ENCODE data around the gene TRIM5. TPM values are rescaled to one million over a fixed set of nuclear protein-coding genes. Genes with fewer than 3 reads are reported as not detected.
"Not testable (repeated sequence)": the region's sequence is repeated elsewhere in the genome, so short reads cannot be mapped to it uniquely, and the experiment has no call there.

The TRIM5 gene
- total and polyA plus RNA-seq, 9 donors, result 11.8 to 35.8 (median 24.5) TPM

DNA sequence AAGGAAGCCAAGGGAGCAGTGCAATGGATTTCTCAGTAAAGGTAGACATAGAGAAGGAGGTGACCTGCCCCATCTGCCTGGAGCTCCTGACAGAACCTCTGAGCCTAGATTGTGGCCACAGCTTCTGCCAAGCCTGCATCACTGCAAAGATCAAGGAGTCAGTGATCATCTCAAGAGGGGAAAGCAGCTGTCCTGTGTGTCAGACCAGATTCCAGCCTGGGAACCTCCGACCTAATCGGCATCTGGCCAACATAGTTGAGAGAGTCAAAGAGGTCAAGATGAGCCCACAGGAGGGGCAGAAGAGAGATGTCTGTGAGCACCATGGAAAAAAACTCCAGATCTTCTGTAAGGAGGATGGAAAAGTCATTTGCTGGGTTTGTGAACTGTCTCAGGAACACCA lies 11.3 kb upstream of the TRIM5 start:
- Histone ChIP-seq H3K9me3 (no peaks in the 10 kb centered on the region), H3K36me3 (no peaks in the 10 kb centered on the region)
- 29 to 52% (median 44%) methylated on average over 2 of the region's 2 CpGs for WGBS, 3 donors

DNA sequence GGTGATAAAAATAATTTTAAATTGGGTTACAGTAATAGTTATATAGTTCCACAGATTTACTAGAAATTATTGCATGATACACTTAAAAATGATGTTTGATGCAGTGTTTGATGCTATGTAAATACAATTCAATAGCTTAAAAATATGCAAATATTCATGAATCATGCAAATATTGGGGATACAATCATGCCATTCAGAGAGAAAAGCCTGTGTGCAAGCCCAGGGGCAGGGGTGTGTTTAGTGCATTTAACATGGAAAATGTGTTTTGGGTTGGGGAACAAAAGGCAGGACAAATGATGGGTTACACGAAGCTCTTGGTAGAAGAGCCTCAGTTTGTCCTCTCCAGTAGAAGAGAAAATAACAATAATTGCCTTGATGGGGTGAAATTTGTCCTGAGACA lies 10.7 kb upstream of the TRIM5 start:
- Histone ChIP-seq H3K27me3 (no peaks in the 10 kb centered on the region), H3K36me3 (no peaks in the 10 kb centered on the region), H3K4me1 (ENCODE audit: insufficient read depth) (peaks cover 9% of the 10 kb centered on the region), H3K27ac (no peak overlapping the region), H3K9me3 (no peaks in the 10 kb centered on the region), H3K4me3 (no peak overlapping the region)
- no peak for DNase-seq
- no peak for TF ChIP-seq EP300 (IDR thresholded peaks at IDR 0.05)
- intact Hi-C loops (cut with DNase I), result no loop called here
- 80 to 91% (median 88%) methylated on average over 1 of the region's 1 CpG for WGBS, 3 donors

More for the DNA sequence above, 11.3 kb upstream of the TRIM5 start:
- intact Hi-C loops (cut with DNase I), result no loop called here
- no peaks in the 10 kb centered on the region for H3K27me3 ChIP-seq
- no peak for DNase-seq
- no peak overlapping the region for H3K4me3 ChIP-seq
- H3K27ac ChIP-seq, result no peak overlapping the region
- TF ChIP-seq EP300 (IDR thresholded peaks at IDR 0.05), result no peak
- no peak for TF ChIP-seq POLR2A (IDR thresholded peaks at IDR 0.05)
- TF ChIP-seq, protein P1, sequence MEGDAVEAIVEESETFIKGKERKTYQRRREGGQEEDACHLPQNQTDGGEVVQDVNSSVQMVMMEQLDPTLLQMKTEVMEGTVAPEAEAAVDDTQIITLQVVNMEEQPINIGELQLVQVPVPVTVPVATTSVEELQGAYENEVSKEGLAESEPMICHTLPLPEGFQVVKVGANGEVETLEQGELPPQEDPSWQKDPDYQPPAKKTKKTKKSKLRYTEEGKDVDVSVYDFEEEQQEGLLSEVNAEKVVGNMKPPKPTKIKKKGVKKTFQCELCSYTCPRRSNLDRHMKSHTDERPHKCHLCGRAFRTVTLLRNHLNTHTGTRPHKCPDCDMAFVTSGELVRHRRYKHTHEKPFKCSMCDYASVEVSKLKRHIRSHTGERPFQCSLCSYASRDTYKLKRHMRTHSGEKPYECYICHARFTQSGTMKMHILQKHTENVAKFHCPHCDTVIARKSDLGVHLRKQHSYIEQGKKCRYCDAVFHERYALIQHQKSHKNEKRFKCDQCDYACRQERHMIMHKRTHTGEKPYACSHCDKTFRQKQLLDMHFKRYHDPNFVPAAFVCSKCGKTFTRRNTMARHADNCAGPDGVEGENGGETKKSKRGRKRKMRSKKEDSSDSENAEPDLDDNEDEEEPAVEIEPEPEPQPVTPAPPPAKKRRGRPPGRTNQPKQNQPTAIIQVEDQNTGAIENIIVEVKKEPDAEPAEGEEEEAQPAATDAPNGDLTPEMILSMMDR (IDR thresholded peaks at IDR 0.05), result no peak
- H3K4me1 ChIP-seq (ENCODE audit: insufficient read depth), result peaks cover 9% of the 10 kb centered on the region

DNA sequence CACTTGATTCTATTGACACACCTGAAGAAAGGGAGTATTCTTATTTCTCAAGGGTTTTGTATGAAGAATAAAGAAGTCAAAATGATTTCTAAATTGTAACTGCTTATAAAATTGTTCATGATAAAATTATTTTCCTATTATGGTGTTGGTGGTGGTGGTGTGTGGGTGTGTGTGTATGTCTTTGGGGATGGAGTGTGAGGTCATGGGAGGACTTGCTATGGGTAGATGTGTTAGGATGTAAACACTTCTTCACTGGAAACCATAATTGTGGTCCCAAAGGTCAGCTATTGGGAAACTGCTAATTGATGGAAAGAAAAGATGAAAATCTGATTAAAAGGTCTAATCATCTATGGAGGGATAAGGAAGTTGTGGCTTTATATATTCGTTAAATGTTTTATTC lies 9.8 kb upstream of the TRIM5 start:
- no peak for DNase-seq

DNA sequence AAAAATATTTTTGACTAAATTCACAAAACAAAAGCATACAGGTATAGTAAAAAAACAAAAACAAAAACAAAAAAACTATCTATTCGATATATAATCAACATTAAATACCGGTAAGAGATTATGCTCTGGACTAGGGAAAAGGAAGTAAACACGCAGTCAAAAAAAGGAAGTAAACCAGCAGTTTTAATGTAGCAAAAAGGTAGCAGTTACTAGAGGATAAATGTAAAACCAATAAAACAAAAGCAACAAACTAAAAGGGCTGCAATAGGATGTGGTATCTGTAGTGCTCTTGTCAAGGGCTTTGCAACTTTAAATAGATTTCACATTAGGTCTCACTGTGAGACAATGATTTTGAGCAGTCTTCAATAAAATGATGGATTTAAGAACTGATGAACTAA lies 7.1 kb upstream of the TRIM5 start:
- Histone ChIP-seq H3K27me3 (no peaks in the 10 kb centered on the region), H3K4me1 (ENCODE audit: insufficient read depth) (peaks cover 12% of the 10 kb centered on the region), H3K36me3 (no peaks in the 10 kb centered on the region), H3K4me3 (no peak overlapping the region), H3K27ac (no peak overlapping the region), H3K9me3 (no peaks in the 10 kb centered on the region)
- WGBS, 3 donors, result 61 to 81% (median 78%) methylated on average over 3 of the region's 3 CpGs
- intact Hi-C loops (cut with DNase I), result no loop called here
- TF ChIP-seq POLR2A (IDR thresholded peaks at IDR 0.05) (no peak), EP300 (IDR thresholded peaks at IDR 0.05) (no peak)
- DNase-seq, result no peak

More for the DNA sequence above, 9.8 kb upstream of the TRIM5 start:
- no peak overlapping the region for H3K27ac ChIP-seq
- H3K4me3 ChIP-seq, result no peak overlapping the region
- no peaks in the 10 kb centered on the region for H3K9me3 ChIP-seq
- H3K27me3 ChIP-seq, result no peaks in the 10 kb centered on the region
- WGBS, 3 donors, result 84 to 99% (median 89%) methylated on average over 1 of the region's 1 CpG
- H3K36me3 ChIP-seq, result no peaks in the 10 kb centered on the region
- peaks cover 9% of the 10 kb centered on the region for H3K4me1 ChIP-seq (ENCODE audit: insufficient read depth)
- TF ChIP-seq, protein P1 (IDR thresholded peaks at IDR 0.05), result no peak
- TF ChIP-seq POLR2A (IDR thresholded peaks at IDR 0.05), result no peak
- TF ChIP-seq EP300 (IDR thresholded peaks at IDR 0.05), result no peak
- intact Hi-C loops (cut with DNase I), result no loop called here

DNA sequence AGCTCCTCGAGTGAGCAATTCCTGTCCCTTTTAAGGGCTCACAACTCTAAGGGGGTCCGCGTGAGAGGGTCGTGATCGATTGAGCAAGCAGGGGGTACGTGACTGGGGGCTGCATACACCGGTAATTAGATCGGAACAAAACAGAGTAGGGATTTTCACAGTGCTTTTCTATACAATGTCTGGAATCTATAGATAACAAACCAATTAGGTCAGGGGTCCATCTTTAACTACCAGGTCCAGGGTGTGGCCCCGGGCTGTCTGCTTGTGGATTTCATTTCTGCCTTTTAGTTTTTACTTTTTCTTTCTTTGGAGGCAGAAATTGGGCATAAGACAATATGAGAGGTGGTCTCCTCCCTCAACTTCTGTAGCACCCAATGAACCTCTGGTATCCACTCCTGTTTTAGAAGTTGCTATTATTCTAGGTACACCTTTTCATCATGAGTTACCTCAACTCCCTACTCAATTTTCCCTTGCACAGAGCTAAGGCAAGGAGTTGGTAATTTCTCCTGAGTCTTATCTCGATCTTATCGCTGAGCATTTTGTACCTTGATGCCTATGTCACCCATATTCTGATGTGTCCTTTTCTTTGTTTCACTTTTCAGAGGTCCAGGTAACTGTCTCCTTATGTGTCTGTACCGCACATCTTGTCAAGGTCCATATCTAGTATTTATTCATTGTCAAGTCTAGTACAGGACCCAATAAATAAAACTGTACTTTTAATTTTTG lies 6.5 kb upstream of the TRIM5 start:
- peaks cover 10% of the 10 kb centered on the region for H3K4me1 ChIP-seq (ENCODE audit: insufficient read depth)
- H3K27me3 ChIP-seq; H3K9me3 ChIP-seq; H3K36me3 ChIP-seq; DNase-seq; intact Hi-C loops (cut with DNase I): not testable (repeated sequence)
- peak overlapping the region; percentile 35 for H3K4me3 ChIP-seq
- WGBS, 3 donors, result 32 to 59% (median 42%) methylated on average over 12 of the region's 12 CpGs
- peak overlapping the region; percentile 40 to 92 for H3K27ac ChIP-seq

DNA sequence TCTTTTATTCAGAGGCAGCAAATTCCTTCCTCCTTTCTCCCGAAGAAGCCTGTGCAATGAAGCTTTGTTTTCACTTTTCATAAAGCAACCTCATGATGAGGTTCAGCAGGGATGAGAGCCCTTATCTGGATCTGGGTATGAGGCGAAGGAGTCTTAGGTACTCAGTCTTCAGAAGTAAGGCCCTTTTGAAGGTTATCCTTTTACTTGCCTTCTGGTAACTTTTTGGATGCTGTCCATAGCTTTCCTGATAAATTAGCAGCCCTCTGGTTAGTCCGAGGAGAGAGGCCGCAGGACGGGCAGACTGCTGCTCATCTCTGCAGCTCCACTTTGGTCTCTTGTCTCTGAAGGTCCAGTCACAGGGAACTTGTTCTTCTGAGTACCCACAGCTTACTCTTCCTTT lies 5.9 kb upstream of the TRIM5 start:
- H3K4me3 ChIP-seq, result peak overlapping the region; percentile 35
- no peaks in the 10 kb centered on the region for H3K9me3 ChIP-seq
- DNase-seq, result peak; percentile 41 to 56 (median 46)
- H3K36me3 ChIP-seq, result no peaks in the 10 kb centered on the region
- intact Hi-C loops (cut with DNase I), result no loop called here
- H3K27me3 ChIP-seq, result no peaks in the 10 kb centered on the region
- peaks cover 6% of the 10 kb centered on the region for H3K4me1 ChIP-seq (ENCODE audit: insufficient read depth)
- WGBS, 3 donors, result 1 to 10% (median 1%) methylated on average over 5 of the region's 5 CpGs
- peak overlapping the region; percentile 40 to 92 for H3K27ac ChIP-seq
- TF ChIP-seq, protein P1 (IDR thresholded peaks at IDR 0.05), result no peak
- no peak for TF ChIP-seq POLR2A (IDR thresholded peaks at IDR 0.05)
- no peak for TF ChIP-seq EP300 (IDR thresholded peaks at IDR 0.05)
